GOT3 (cell line): ENCODE measurements around the gene CD300LG.
A peak's percentile ranks its signal among the peaks of the same experiment; 100 is the strongest.
"Not testable (repeated sequence)": the region's sequence is repeated elsewhere in the genome, so short reads cannot be mapped to it uniquely, and the experiment has no call there.

ENCODE experiments used
- DNase-seq: peaks from one replicate; lab custom pipeline; 2025; ENCODE audit warnings: mixed read lengths; lab: John Stamatoyannopoulos, UW

The CD300LG gene

GRCh38 chr17:43879723-43880419, 32.9 kb downstream of the CD300LG start:
- no peak for DNase-seq

GRCh38 chr17:43880420-43880991, 33.5 kb downstream of the CD300LG start:
- no peak for DNase-seq

GRCh38 chr17:43881181-43881580, 34.2 kb downstream of the CD300LG start:
- DNase-seq: no peak

GRCh38 chr17:43881758-43882505, 35.0 kb downstream of the CD300LG start:
- no peak for DNase-seq

- DNase-seq: no peak
Observed at GRCh38 chr17:43882761-43883415, 35.9 kb downstream of the CD300LG start.

- DNase-seq: no peak
Observed at GRCh38 chr17:43888548-43888947, 41.6 kb downstream of the CD300LG start.

- DNase-seq: no peak
Observed at GRCh38 chr17:43890240-43890639, 43.3 kb downstream of the CD300LG start.

GRCh38 chr17:43891851-43892646, 45.1 kb downstream of the CD300LG start:
- DNase-seq: no peak

GRCh38 chr17:43892647-43892952, 45.6 kb downstream of the CD300LG start:
- DNase-seq: no peak

- DNase-seq: not testable (repeated sequence)
Observed at GRCh38 chr17:43894494-43894893, 47.5 kb downstream of the CD300LG start.

- no peak for DNase-seq
Observed at GRCh38 chr17:43897831-43898230, 50.9 kb downstream of the CD300LG start.

- DNase-seq: no peak
Observed at GRCh38 chr17:43898446-43898845, 51.5 kb downstream of the CD300LG start.

- DNase-seq: peak; percentile 33
Observed at GRCh38 chr17:43900183-43900857, 53.3 kb downstream of the CD300LG start.

- no peak for DNase-seq
Observed at GRCh38 chr17:43900858-43901754, 54.1 kb downstream of the CD300LG start.

- DNase-seq: no peak
Observed at GRCh38 chr17:43901861-43902589, 55.0 kb downstream of the CD300LG start.

- DNase-seq: no peak
Observed at GRCh38 chr17:43905400-43905984, 58.5 kb downstream of the CD300LG start.

- no peak for DNase-seq
Observed at GRCh38 chr17:43905985-43906852, 59.2 kb downstream of the CD300LG start.

- DNase-seq: no peak
Observed at GRCh38 chr17:43906951-43907424, 60.0 kb downstream of the CD300LG start.
